Left lung (tissue), 10 donors: ENCODE measurements around the gene COX7A2. TPM values are rescaled to one million over a fixed set of nuclear protein-coding genes. Genes with fewer than 3 reads are reported as not detected.
A peak's percentile ranks its signal among the peaks of the same experiment; 100 is the strongest.

Experiments used
- ATAC-seq: fragments of 200-7000 bp; cut with Tn5 transposase; one replicate; pipeline ENCODE4 v1.9.1; 2020; ENCODE audit warnings: moderate library complexity
- DNase-seq, 4 donors: peaks; one replicate each; pipeline ENCODE4 v3.0.0-alpha.2; 2013 to 2020
- H3K27ac ChIP-seq, 2 donors: fragments of 200-600 bp; sonication (generic) in 1 of 2; one replicate each; pipeline versions ENCODE4 v1.5.0 to v1.8.0; 2020 to 2021
- H3K27me3 ChIP-seq, 2 donors: fragments of 200-600 bp; sonication (generic) in 1 of 2; one replicate each; pipeline versions ENCODE4 v1.5.0 to v1.8.0; 2020 to 2021
- H3K36me3 ChIP-seq, 2 donors: fragments of 200-600 bp; sonication (generic) in 1 of 2; one replicate each; pipeline versions ENCODE4 v1.5.0 to v1.8.0; 2020 to 2021
- H3K4me1 ChIP-seq, 2 donors: fragments of 200-600 bp; one replicate each; pipeline ENCODE4 v1.8.0; 2021
- H3K4me3 ChIP-seq, 2 donors: fragments of 200-600 bp; sonication (generic) in 1 of 2; one replicate each; pipeline versions ENCODE4 v1.5.0 to v1.8.0; 2020 to 2021; ENCODE audit warnings: mild to moderate bottlenecking in 1 of 2
- H3K9me3 ChIP-seq, 2 donors: fragments of 200-600 bp; sonication (generic) in 1 of 2; one replicate each; pipeline versions ENCODE4 v1.5.0 to v1.8.0; 2020 to 2021
- intact Hi-C, 2 donors: fragments of 100-400 bp; cut with DNase I; formaldehyde crosslinking; loops; one replicate each; pipeline versions ENCODE4 v1.11.2 to v1.14.2; 2022
- polyA plus RNA-seq, 6 donors: library from polyadenylated mRNA; unstranded; fragments of 120-200 nt; gene quantifications; one replicate each; pipeline ENCODE4 v1.2.1, GENCODE V29; 2013; ENCODE audit not compliant: insufficient read length in 6 of 6
- total RNA-seq, 2 donors: library from RNA; stranded (reverse); fragmentation: NEBNext Ultra II Directional; extraction: Animal tissue kit (Norgen Biotek cat#: 25700); gene quantifications; one replicate each; pipeline ENCODE4 v1.2.1, GENCODE V29; 2021
- TF ChIP-seq, protein P1 (sequence below), 2 donors: fragments of 200-600 bp; sonication (generic) in 1 of 2; IDR thresholded peaks; one replicate each; pipeline versions ENCODE4 v1.5.0 to v1.8.0; 2021; ENCODE audit warnings: antibody characterized with exemption in 2 of 2
- donor health status: DM: no; HTN: yes; CAD: no.
- donor health status: DM: no; HTN: no; CAD: no.

Gene COX7A2
- total and polyA plus RNA-seq, 8 donors: 188 to 322 (median 215) TPM

DNA sequence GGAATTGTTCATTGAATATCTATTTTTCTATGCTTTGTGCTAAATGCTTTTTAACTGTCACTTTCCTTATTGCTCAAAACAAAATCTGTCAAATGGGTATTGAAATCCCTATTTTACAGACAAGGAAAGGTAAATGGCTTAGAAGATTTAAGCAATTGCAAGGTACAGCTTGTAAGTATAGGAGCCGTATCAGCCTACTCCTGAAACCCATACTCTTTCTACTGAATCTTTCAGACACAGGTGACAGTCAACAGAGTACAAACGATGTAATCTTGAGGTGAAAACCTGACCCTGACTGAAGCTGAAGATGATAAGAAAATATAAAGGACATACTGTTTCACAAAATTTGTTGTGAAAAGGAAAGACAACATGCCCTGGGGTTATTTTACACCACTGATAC lies 7.0 kb upstream of the COX7A2 start:
- Histone ChIP-seq H3K9me3 (no peaks in the 10 kb centered on the region), H3K36me3 (peaks cover 0 to 21% of the 10 kb centered on the region in 2 donors), H3K4me1 (no peaks in the 10 kb centered on the region), H3K4me3 (no peak overlapping the region), H3K27ac (no peak overlapping the region), H3K27me3 (no peaks in the 10 kb centered on the region)
- intact Hi-C loops: no loop called here
- TF ChIP-seq, protein P1, sequence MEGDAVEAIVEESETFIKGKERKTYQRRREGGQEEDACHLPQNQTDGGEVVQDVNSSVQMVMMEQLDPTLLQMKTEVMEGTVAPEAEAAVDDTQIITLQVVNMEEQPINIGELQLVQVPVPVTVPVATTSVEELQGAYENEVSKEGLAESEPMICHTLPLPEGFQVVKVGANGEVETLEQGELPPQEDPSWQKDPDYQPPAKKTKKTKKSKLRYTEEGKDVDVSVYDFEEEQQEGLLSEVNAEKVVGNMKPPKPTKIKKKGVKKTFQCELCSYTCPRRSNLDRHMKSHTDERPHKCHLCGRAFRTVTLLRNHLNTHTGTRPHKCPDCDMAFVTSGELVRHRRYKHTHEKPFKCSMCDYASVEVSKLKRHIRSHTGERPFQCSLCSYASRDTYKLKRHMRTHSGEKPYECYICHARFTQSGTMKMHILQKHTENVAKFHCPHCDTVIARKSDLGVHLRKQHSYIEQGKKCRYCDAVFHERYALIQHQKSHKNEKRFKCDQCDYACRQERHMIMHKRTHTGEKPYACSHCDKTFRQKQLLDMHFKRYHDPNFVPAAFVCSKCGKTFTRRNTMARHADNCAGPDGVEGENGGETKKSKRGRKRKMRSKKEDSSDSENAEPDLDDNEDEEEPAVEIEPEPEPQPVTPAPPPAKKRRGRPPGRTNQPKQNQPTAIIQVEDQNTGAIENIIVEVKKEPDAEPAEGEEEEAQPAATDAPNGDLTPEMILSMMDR (IDR thresholded peaks at IDR 0.05): no peak
- DNase-seq (no peak), ATAC-seq (no peak)

DNA sequence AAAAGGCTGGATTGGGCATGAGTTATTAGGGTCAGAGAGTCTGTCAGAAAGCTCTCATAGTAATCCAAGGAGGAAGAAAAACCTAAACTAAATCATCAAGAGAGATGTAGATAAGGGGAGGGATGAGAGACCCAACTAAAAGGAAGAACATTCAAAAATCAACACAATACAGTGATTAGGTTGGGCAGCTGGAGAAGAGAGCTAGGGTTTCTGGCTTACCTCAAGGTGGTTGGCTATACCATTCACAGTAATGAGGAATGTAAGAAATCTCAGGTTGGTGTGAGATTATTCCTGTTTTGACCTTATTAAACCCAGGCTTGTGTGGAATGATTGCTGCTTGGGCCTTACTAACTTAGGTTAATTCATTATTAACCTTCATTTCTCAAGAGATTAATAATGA lies 6.2 kb upstream of the COX7A2 start:
- Histone ChIP-seq H3K27ac (no peak overlapping the region), H3K4me1 (no peaks in the 10 kb centered on the region), H3K36me3 (peaks cover 0 to 14% of the 10 kb centered on the region in 2 donors), H3K27me3 (no peaks in the 10 kb centered on the region), H3K4me3 (no peak overlapping the region), H3K9me3 (no peaks in the 10 kb centered on the region)
- no peak for ATAC-seq
- intact Hi-C loops: no loop called here
- TF ChIP-seq, protein P1 (IDR thresholded peaks at IDR 0.05): no peak
- no peak for DNase-seq

DNA sequence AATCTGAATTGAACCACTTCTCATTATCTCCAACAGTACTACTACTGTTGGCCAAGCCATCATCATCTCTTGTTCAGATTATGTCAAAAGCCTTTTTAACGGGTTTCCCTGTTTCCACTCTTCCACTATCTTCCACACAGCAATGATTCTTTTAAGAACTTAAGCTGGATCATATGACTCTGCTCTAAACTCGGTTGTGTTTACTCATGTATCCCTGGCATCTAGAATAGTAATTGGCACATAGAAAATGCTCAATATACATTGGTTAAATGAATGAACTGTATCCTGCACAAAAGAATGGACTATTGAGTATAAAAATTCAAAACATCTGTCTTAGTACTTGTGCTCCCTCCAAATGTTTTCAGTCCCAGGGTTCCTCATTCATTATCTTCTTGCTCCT lies 2.8 kb upstream of the COX7A2 start:
- TF ChIP-seq, protein P1 (IDR thresholded peaks at IDR 0.05): no peak
- H3K4me3 ChIP-seq: no peak overlapping the region
- no peak overlapping the region for H3K27ac ChIP-seq
- H3K36me3 ChIP-seq: no peaks in the 10 kb centered on the region
- H3K9me3 ChIP-seq: no peaks in the 10 kb centered on the region
- H3K27me3 ChIP-seq: no peaks in the 10 kb centered on the region
- peaks cover 8 to 15% of the 10 kb centered on the region in 2 donors for H3K4me1 ChIP-seq
- DNase-seq (no peak), ATAC-seq (no peak)
- intact Hi-C loops: no loop called here

DNA sequence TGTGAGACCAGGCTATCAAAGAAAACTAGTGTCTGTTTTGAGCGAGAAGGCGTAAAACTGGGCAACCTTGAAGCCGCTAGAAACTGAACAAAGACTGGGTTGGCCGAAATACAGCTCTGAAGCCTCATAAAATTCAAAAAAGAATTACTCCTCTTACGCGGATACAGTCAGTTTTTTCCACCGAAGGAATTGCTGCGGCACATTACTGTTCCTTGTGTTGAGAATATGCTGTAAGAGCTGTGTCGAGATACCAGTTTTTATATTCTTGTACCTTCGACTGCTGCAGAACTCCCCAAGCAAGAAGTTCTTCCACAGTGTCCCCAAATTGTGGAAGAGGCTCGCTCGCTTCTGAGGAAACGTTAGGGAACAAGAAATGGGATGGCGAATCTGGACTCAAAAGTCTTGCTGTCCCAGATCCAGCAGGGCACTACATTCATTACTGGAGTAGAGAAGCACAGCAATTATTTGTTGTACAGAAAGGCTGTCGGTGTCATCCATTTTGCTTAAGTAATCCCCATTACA lies 523 bp upstream of the COX7A2 start:
- Histone ChIP-seq H3K36me3 (peaks cover 0 to 21% of the 10 kb centered on the region in 2 donors), H3K4me3 (peak overlapping the region; percentile 70 to 73), H3K9me3 (no peaks in the 10 kb centered on the region), H3K27ac (peak overlapping the region; percentile 93), H3K27me3 (no peaks in the 10 kb centered on the region), H3K4me1 (peaks cover 8 to 25% of the 10 kb centered on the region in 2 donors)
- intact Hi-C loops: no loop called here
- ATAC-seq: peak; percentile 36
- TF ChIP-seq, protein P1 (IDR thresholded peaks at IDR 0.05): no peak
- no peak for DNase-seq

DNA sequence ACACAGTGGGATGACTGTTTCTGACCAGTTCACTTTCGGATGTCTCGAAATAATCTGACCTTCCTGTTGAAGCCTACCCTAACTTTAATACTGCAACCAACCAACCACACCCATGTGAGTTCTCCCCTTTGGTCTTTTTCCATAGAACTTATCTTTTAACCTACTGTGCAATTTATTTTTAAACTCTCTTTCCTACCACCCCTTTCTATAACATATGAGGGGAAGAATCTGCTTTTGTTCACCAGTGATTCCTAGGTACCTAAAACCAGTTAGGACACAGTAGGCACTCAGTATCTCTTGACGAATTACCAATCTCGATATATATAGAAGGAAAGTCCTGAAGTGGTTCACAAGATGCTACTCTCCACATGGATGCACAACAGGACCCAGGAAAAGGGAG lies 7.0 kb downstream of the COX7A2 start:
- Histone ChIP-seq H3K4me1 (peaks cover 0 to 12% of the 10 kb centered on the region in 2 donors), H3K9me3 (no peaks in the 10 kb centered on the region), H3K27me3 (no peaks in the 10 kb centered on the region), H3K27ac (no peak overlapping the region), H3K36me3 (peaks cover 0 to 55% of the 10 kb centered on the region in 2 donors), H3K4me3 (no peak overlapping the region)
- intact Hi-C loops: no loop called here
- TF ChIP-seq, protein P1 (IDR thresholded peaks at IDR 0.05): no peak
- no peak for ATAC-seq
- no peak for DNase-seq
